WI38 (cell line): ENCODE results near the gene C1orf52.
A peak's percentile ranks its signal among the peaks of the same experiment; 100 is the strongest.

ENCODE experiments used
- H3K4me3 ChIP-seq: 2 replicates; pipeline ENCODE4 v1.5.1; 2011; ENCODE audit warnings: low read depth, mild to moderate bottlenecking, control low read depth, low read length
- TF ChIP-seq, protein P1 (sequence below): IDR thresholded peaks from 2 replicates; pipeline ENCODE4 v1.5.1; 2012; ENCODE audit warnings: low read depth, mild to moderate bottlenecking, control low read depth, low read length

Gene C1orf52

DNA sequence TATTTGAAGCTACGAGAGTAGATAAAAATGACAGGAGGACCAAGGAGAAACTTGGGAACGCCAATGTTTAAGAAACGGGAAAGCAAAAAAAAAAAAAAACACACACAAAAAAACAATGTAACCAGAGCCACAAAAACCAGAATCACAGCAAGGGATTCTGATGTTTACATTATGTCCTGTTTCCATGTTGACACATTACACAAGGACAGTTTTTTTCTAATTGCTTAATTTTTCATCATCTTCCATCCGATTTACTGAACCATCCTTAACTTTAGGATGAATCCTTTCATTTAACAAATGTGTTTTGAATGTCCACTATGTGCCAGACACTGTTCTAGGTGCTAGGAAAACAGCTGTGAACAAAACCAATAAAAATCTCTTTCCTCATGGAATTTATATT is 18.3 kb upstream of the C1orf52 start:
- TF ChIP-seq, protein P1, sequence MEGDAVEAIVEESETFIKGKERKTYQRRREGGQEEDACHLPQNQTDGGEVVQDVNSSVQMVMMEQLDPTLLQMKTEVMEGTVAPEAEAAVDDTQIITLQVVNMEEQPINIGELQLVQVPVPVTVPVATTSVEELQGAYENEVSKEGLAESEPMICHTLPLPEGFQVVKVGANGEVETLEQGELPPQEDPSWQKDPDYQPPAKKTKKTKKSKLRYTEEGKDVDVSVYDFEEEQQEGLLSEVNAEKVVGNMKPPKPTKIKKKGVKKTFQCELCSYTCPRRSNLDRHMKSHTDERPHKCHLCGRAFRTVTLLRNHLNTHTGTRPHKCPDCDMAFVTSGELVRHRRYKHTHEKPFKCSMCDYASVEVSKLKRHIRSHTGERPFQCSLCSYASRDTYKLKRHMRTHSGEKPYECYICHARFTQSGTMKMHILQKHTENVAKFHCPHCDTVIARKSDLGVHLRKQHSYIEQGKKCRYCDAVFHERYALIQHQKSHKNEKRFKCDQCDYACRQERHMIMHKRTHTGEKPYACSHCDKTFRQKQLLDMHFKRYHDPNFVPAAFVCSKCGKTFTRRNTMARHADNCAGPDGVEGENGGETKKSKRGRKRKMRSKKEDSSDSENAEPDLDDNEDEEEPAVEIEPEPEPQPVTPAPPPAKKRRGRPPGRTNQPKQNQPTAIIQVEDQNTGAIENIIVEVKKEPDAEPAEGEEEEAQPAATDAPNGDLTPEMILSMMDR = no peak
- H3K4me3 ChIP-seq = no peak overlapping the region

DNA sequence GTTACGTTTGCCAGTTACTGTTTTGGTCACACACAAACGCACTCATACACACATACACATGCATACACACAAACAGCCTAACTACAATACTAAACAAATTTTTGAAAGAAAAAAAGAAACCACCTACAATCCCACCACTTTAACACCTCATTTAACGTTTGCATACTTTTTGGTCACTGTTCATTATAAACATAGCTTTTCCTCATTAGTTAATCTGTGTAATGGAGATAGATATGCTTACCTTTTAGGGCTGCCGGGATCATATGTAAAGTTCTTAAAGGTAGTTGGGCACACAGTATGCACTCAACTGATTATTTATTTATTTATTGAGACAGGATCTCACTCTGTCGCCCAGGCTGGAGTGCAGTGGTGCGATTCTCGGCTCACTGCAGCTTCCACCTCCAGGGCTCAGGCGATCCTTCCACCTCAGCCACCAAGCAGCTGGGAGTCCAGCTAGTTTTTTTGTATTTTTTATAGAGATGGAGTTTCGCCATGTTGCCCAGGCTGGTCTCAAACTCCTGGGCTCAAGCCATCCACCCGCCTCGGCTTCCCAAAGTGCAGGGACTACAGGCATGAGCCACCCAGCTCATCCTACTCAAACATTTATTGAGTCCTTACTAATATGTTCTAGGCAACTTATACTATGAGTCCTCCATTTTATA is 17.6 kb upstream of the C1orf52 start:
- H3K4me3 ChIP-seq = peak overlapping the region; percentile 100

DNA sequence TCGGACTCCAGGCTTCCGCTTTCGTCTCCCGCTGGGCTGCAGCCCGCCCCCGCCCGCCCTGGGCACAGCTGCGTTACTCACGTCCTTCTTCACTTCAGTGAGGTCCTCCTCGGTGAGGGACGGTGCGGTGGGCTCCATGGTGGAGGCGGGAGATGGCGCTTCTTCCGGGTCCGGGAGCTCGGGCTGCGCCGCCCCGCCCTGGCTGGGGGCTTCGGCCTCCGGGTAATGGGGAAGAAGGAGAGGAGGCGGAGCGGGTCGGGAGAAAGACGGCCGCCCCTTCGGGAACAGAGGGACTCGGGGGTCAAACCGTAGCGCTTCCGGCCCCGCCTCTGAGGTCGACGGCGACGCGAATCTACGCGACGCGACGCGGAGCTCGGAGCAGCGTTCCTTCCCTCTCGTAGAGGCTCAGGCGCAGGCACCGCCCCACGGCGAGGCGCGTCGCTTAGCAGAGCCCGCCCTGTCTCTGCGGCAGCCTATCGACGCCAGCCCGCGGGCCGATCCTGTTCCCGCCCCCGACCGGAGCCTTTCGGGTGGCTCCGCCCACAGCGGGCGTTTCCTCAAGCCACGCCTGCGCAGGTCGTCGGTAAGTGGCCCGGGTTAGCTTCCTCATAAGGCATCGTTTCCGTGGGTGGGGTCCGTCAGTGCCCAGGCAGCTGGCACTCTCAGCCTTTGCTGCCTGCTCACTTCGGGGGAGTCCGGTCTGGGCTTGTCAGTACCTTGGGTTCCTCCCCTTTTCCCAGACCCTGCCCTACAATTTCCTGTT is 16.9 kb upstream of the C1orf52 start, which contains the start of gene BCL10:
TSS of gene BCL10 (minus strand) at position 418 of the 763 bp plus-strand sequence. CDS start at position 138, 280 bp downstream.
- TF ChIP-seq, protein P1 = no peak
- peak within 1 kb of the TSS; percentile 100 for H3K4me3 ChIP-seq

More for the DNA sequence above, 17.6 kb upstream of the C1orf52 start:
- TF ChIP-seq, protein P1 = no peak

DNA sequence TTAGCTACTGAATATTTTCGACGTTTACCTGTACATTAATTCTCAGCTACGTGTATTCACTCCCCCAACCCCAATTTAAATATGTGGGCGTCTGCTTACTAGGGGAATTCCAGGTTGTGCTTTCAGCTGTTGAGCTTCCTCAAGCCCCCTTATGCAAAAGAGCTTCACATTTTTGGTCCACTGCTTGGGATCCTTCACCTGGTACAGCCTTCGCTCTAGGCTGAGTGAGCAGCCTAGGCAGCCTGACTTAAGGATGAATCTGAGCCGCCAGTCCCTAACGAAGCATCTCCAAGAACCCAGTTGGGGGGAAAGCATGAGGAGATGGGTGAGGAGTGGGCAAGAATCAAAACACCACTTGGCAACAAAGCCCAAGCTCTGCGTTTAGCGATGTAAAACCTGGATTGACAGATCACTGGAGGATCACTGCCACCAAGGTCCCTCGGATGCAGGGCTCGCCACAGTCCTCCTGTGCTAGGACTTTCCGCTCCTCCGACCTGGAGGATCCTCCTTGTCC is 16.3 kb upstream of the C1orf52 start:
- TF ChIP-seq, protein P1 = no peak
- peak overlapping the region; percentile 100 for H3K4me3 ChIP-seq

DNA sequence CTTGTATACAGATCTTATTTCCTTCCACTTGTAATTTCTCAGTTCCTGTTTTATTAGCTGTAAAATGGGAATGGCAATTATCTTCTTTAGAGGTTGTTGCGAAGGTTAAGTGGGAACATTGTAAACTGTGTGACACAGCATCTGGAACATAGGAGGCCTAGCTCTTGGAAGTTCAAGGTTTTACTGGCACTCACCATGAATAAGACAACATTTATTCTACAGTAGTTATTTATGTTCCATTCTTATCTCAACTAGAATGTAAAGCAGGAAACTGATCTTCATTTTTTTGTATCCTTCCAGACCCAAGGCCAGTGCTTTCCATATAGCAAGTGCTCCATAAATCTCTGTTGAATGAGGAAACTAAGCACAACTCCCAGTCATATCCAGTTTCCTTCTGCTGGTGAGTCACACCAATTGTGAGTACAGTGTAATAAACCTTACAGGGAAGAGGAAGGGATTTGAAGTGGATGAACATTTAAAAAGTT is 15.5 kb upstream of the C1orf52 start:
- TF ChIP-seq, protein P1 = no peak
- peak overlapping the region; percentile 100 for H3K4me3 ChIP-seq

DNA sequence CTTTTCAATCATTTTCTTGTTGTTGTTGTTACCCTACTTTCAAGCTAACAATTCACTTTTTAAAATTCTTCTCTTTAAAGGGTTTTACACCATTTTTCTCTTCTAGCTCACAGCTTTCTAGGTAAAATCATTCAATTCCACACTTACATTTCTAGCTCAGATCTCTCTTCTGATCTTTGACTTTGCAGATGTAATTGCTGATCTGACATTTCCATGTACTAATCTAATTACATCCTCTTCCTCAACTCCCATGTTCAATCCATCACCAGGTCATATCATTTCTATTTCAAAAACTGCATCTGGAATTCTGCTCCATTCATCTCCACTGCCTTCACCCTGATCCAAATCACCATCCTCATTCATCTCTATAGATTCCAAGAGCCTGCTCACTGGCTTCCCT is 13.9 kb upstream of the C1orf52 start:
- TF ChIP-seq, protein P1 = no peak
- no peak overlapping the region for H3K4me3 ChIP-seq
